Measurements from ENCODE around the gene MACROD1. TPM values are rescaled to one million over a fixed set of nuclear protein-coding genes. Genes with fewer than 3 reads are reported as not detected.

The MACROD1 gene
- total RNA-seq, 1 experiment from 2014 or later = not detected

DNA sequence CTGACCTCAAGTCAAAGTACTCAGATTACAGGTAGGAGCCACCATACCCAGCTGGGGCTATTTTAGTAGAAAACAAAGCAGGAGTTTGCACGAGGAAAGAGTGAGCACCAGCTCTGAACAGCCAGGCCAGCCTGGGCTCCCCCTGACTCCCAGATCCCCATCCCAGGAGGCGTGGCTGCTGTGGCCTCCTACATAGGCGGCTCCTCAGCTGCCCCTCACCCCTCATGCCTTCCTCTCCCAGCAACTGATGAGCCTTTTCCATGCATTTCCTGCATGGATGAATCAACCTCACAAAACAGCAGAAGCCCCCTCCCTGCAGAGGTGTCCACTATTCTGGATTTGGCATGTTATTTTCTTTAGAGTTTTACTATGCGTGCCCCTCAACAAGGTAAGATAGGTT lies 140.7 kb downstream of the MACROD1 start:
- H3K9ac ChIP-seq (ENCODE audit: low read length) = no peak overlapping the region
- H2AFZ ChIP-seq (ENCODE audit: low read length) = no peak overlapping the region
- no peak for DNase-seq
- H3K9me2 ChIP-seq (replicated peaks; ENCODE audit: insufficient read depth, low read length) = no peaks in the 10 kb centered on the region
- no peaks in the 10 kb centered on the region; the same call in 1 of the 2 replicates for H4K20me1 ChIP-seq (ENCODE audit: insufficient read depth, low read depth, low read length)
- no peaks in the 10 kb centered on the region for H3K36me3 ChIP-seq (ENCODE audit: insufficient read depth, low read length)
- no peaks in the 10 kb centered on the region for H3K79me2 ChIP-seq (ENCODE audit: low read length)
- no peaks in the 10 kb centered on the region for H3K9me3 ChIP-seq (ENCODE audit: low read length)
- no peak overlapping the region for H3K4me2 ChIP-seq (ENCODE audit: low read depth, low read length, poor library complexity, severe bottlenecking)
- H3K4me3 ChIP-seq (ENCODE audit: low read length) = no peak overlapping the region
- peaks cover 10% of the 10 kb centered on the region for H3K4me1 ChIP-seq (ENCODE audit: low read length)
- H3K27ac ChIP-seq (ENCODE audit: low read length) = no peak overlapping the region
- H3K27me3 ChIP-seq (ENCODE audit: low read length) = no peaks in the 10 kb centered on the region

DNA sequence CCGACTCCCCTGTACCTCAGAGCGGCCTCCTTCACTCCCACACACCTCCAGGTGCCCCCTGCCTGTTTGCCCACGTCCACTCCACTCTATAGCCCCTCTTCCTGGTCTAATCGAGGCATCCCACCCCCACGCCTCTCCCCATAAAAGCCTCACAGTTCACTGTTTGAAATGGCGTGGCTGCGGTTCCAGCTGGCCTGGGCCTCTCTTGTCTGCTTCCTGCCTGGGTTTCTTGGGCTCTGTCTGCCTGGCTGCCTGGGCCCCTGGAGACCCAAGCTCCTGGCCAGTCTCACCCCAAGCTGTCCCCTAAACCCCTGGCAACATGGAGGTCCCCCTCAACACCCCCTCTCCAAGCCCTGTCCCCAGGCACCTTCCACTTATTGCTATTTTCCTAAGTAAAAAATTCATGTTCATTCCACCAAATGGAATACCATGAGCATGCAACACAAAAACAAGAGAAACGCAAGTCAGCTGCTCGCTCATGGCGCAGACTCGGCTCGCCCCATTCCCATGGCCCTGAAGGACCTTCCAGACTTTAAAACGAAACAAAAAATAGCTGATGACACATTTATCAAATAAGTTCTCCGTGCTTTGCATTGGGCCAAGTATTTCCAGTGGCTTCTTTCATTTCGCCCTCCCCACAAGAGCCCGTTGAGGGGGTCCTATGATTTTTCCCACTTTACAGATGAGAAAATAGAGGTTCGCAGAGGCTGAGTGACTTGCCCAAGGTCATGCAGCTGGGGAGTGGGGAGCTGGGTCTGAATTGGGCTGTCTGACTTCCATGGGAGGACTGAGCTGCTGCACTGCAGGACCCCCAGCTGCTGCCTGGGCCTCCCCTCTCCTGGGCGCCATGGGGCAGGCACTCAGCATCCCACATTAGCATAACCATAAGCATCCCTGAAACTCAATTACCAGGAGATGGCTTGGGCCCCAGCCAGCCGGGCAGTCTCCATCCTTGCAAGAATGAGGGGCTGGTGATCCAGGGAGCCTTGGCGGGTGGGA lies 141.9 kb downstream of the MACROD1 start:
- peaks cover 10% of the 10 kb centered on the region for H3K4me1 ChIP-seq (ENCODE audit: low read length)
- no peaks in the 10 kb centered on the region for H3K79me2 ChIP-seq (ENCODE audit: low read length)
- H3K9ac ChIP-seq (ENCODE audit: low read length) = no peak overlapping the region
- H3K4me3 ChIP-seq (ENCODE audit: low read length) = no peak overlapping the region
- no peak overlapping the region for H2AFZ ChIP-seq (ENCODE audit: low read length)
- H3K27me3 ChIP-seq (ENCODE audit: low read length) = no peaks in the 10 kb centered on the region
- DNase-seq = no peak
- no peaks in the 10 kb centered on the region; the same call in 1 of the 2 replicates for H4K20me1 ChIP-seq (ENCODE audit: insufficient read depth, low read depth, low read length)
- no peaks in the 10 kb centered on the region for H3K9me3 ChIP-seq (ENCODE audit: low read length)
- H3K27ac ChIP-seq (ENCODE audit: low read length) = no peak overlapping the region
- no peaks in the 10 kb centered on the region for H3K36me3 ChIP-seq (ENCODE audit: insufficient read depth, low read length)
- no peak overlapping the region for H3K4me2 ChIP-seq (ENCODE audit: low read depth, low read length, poor library complexity, severe bottlenecking)
- no peaks in the 10 kb centered on the region for H3K9me2 ChIP-seq (replicated peaks; ENCODE audit: insufficient read depth, low read length)

DNA sequence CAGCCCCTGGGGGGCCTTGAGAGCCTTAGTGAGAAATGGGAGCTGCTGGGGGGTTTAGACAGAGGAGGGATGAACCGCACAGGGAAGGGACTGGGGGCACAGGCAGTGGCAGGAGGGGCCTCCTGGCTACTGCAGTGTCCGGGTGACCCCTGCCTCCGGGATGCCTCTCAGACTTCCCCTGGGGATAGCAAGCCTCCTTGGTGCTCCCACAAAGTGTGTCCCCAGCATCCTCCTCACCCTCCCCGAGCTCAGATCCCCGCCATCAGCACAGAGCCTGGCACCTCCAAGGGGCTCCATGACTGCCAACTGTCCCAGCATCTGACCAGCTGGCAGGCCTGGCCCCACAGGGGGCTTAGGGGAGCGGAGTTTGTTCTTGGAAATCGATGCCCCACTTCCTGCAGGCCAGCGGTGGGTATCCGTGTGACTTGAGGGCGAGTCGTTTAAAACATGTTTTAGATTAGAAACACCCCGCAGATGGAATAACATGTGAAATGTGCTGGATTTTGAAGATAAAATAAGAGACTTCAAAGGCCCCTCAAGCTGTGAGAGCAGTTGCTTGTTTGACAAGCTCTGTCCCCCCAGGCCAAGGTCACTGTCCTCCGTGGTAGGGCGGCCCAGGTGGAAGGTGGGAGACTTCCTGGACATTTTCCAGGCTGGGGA lies 143.7 kb downstream of the MACROD1 start:
- Histone ChIP-seq H3K9ac (ENCODE audit: low read length) (no peak overlapping the region), H3K9me3 (ENCODE audit: low read length) (no peaks in the 10 kb centered on the region), H3K4me1 (ENCODE audit: low read length) (no peaks in the 10 kb centered on the region), H2AFZ (ENCODE audit: low read length) (no peak overlapping the region), H4K20me1 (ENCODE audit: insufficient read depth, low read depth, low read length) (no peaks in the 10 kb centered on the region), H3K4me3 (ENCODE audit: low read length) (no peak overlapping the region), H3K79me2 (ENCODE audit: low read length) (no peaks in the 10 kb centered on the region), H3K27me3 (ENCODE audit: low read length) (no peaks in the 10 kb centered on the region), H3K4me2 (ENCODE audit: low read depth, low read length, poor library complexity, severe bottlenecking) (no peak overlapping the region), H3K36me3 (ENCODE audit: insufficient read depth, low read length) (no peaks in the 10 kb centered on the region), H3K9me2 (replicated peaks; ENCODE audit: insufficient read depth, low read length) (no peaks in the 10 kb centered on the region), H3K27ac (ENCODE audit: low read length) (no peak overlapping the region)
- no peak for DNase-seq

DNA sequence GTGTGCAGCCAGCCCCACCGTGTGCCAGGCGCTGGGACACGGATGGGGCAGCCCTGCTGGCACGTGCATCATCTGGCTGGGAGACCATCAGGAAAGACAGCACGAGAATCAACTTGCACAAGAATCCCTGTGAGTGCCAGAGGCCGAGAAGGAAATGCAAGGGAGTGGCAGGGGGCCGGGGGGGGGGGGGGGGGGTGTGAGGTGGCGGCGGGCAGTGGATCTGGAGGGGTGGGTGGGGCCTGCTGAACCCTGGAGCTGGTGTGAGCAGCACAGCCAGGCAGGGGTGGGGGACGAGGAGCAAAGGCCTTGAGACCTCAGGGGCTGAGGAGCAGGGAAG lies 144.2 kb downstream of the MACROD1 start:
- H3K9ac ChIP-seq (ENCODE audit: low read length) = no peak overlapping the region
- no peaks in the 10 kb centered on the region for H3K4me1 ChIP-seq (ENCODE audit: low read length)
- DNase-seq = no peak
- no peak overlapping the region for H3K4me2 ChIP-seq (ENCODE audit: low read depth, low read length, poor library complexity, severe bottlenecking)
- H3K9me2 ChIP-seq (replicated peaks; ENCODE audit: insufficient read depth, low read length) = no peaks in the 10 kb centered on the region
- no peaks in the 10 kb centered on the region for H4K20me1 ChIP-seq (ENCODE audit: insufficient read depth, low read depth, low read length)
- no peaks in the 10 kb centered on the region for H3K79me2 ChIP-seq (ENCODE audit: low read length)
- no peak overlapping the region for H3K27ac ChIP-seq (ENCODE audit: low read length)
- H2AFZ ChIP-seq (ENCODE audit: low read length) = no peak overlapping the region
- no peaks in the 10 kb centered on the region for H3K9me3 ChIP-seq (ENCODE audit: low read length)
- no peak overlapping the region for H3K4me3 ChIP-seq (ENCODE audit: low read length)
- no peaks in the 10 kb centered on the region for H3K36me3 ChIP-seq (ENCODE audit: insufficient read depth, low read length)
- H3K27me3 ChIP-seq (ENCODE audit: low read length) = no peaks in the 10 kb centered on the region

DNA sequence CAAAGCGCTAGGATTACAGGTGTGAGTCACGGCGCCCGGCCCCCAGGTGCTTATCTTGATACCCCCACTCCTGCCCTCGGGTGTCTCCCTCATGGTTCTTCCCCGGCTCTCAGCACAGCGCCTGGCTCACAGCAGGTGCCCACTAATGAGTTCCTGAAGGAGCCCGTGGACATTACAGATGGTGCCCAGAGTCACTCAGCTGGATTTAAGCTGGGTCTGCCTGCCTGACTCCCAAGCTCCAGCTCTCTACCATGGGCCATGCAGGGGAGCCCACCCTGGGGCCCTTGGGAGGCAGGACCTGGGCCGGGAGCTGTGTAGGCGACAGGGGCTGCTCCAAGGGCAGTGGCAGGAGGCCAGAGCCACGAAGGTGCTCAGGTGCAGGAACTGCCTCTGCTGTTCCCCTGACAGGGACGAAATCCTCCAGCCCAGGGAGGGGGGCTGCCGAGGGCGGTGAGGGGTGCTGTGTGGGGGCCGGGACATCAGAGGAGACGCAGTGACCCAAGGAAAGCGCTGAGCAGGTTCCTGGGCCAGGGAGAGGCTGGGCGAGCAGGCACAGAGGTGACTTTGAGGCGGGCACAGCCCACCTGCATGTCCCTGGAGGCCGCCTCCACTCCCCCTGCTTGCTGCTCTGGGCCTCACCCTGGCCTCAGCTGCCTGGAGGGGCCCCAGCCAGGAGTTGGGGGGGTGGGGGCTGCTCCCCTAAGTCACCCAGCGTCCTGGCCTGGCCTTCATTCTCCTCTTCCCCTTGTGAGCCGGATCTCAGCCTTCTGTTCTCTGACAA lies 144.7 kb downstream of the MACROD1 start:
- Histone ChIP-seq H2AFZ (ENCODE audit: low read length) (no peak overlapping the region), H3K36me3 (ENCODE audit: insufficient read depth, low read length) (no peaks in the 10 kb centered on the region), H3K9me3 (ENCODE audit: low read length) (no peaks in the 10 kb centered on the region), H3K4me2 (ENCODE audit: low read depth, low read length, poor library complexity, severe bottlenecking) (no peak overlapping the region), H3K27ac (ENCODE audit: low read length) (no peak overlapping the region), H3K79me2 (ENCODE audit: low read length) (no peaks in the 10 kb centered on the region), H3K9ac (ENCODE audit: low read length) (no peak overlapping the region), H3K27me3 (ENCODE audit: low read length) (no peaks in the 10 kb centered on the region), H3K4me3 (ENCODE audit: low read length) (no peak overlapping the region), H3K4me1 (ENCODE audit: low read length) (no peaks in the 10 kb centered on the region), H3K9me2 (replicated peaks; ENCODE audit: insufficient read depth, low read length) (no peaks in the 10 kb centered on the region), H4K20me1 (ENCODE audit: insufficient read depth, low read depth, low read length) (no peaks in the 10 kb centered on the region)
- no peak for DNase-seq

DNA sequence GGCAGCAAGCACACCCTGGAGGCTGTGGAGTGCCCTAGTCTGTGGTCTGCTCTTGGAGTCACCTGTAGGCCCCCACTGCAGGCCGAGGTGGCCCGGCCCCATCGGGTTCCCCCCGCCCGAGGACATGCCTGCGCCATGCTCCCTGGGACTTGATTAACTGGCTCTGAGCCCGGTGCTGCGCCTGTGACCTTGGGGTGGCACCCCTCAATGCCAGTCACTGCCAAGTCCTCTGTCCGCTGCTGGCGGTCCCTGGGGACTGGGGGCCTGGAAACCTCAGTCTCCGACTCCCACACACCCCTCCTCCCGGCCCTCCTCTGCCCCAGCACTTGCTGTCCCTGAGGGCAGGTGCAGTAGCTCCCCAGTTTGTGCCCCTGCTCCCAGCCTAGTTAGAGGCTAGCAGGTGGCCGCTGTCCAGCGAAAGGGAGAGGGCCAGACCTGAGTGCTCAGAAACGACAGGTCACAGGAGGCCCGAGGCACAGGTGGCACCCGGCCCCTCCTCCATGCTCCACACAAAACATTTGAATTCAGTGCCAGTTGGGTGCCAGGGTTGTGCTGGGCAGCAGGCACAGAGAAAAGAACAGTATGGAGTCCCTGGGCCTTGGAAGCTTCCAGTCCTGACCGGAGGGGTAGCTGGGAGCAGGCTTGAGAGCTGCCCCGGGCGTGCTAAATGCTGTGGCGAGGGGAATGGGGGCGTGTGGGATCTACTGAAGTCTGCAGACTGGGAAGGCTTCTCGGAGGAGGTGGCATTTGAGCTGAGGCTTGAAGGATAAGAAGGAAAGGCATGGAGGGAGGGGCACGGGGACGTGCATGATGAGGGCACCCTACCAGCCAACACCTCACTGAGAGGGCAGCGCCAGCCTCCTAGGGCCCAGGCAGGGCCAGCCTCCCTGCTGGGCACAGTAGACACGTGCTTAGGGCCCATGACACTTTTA lies 146.5 kb downstream of the MACROD1 start:
- no peak for DNase-seq
- no peaks in the 10 kb centered on the region for H3K4me1 ChIP-seq (ENCODE audit: low read length)
- no peak overlapping the region for H2AFZ ChIP-seq (ENCODE audit: low read length)
- no peaks in the 10 kb centered on the region for H3K9me3 ChIP-seq (ENCODE audit: low read length)
- H4K20me1 ChIP-seq (ENCODE audit: insufficient read depth, low read depth, low read length) = no peaks in the 10 kb centered on the region
- H3K4me3 ChIP-seq (ENCODE audit: low read length) = no peak overlapping the region
- H3K9me2 ChIP-seq (replicated peaks; ENCODE audit: insufficient read depth, low read length) = no peaks in the 10 kb centered on the region
- H3K4me2 ChIP-seq (ENCODE audit: low read depth, low read length, poor library complexity, severe bottlenecking) = no peak overlapping the region
- no peak overlapping the region for H3K27ac ChIP-seq (ENCODE audit: low read length)
- no peak overlapping the region for H3K9ac ChIP-seq (ENCODE audit: low read length)
- no peaks in the 10 kb centered on the region for H3K27me3 ChIP-seq (ENCODE audit: low read length)
- no peaks in the 10 kb centered on the region for H3K79me2 ChIP-seq (ENCODE audit: low read length)
- H3K36me3 ChIP-seq (ENCODE audit: insufficient read depth, low read length) = no peaks in the 10 kb centered on the region

DNA sequence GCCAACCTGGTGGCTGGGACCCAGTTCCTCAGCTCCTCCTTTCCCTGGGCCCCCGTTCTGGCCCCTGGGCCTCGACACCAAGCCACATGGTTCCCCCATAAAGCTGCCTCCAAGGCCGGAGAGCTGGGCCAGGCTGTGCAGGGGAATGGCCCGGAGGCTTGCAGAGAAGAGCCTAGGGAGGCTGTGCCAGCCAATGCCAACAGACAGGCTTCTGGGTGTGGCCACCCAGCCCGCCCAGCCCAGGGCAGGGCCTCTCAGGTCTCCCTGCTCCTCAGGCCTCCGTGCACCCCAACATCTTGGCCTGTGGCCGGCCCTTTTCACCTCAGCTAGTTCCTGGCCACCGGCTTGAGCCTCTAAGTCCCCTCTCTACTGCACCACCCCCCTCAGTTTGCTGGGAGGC lies 147.6 kb downstream of the MACROD1 start:
- H2AFZ ChIP-seq (ENCODE audit: low read length) = no peak overlapping the region
- no peak for DNase-seq
- H4K20me1 ChIP-seq (ENCODE audit: insufficient read depth, low read depth, low read length) = no peaks in the 10 kb centered on the region
- no peak overlapping the region for H3K9ac ChIP-seq (ENCODE audit: low read length)
- no peak overlapping the region for H3K4me3 ChIP-seq (ENCODE audit: low read length)
- H3K27ac ChIP-seq (ENCODE audit: low read length) = no peak overlapping the region
- H3K4me1 ChIP-seq (ENCODE audit: low read length) = no peaks in the 10 kb centered on the region
- H3K4me2 ChIP-seq (ENCODE audit: low read depth, low read length, poor library complexity, severe bottlenecking) = no peak overlapping the region
- H3K9me3 ChIP-seq (ENCODE audit: low read length) = no peaks in the 10 kb centered on the region
- no peaks in the 10 kb centered on the region for H3K27me3 ChIP-seq (ENCODE audit: low read length)
- H3K79me2 ChIP-seq (ENCODE audit: low read length) = no peaks in the 10 kb centered on the region
- H3K36me3 ChIP-seq (ENCODE audit: insufficient read depth, low read length) = no peaks in the 10 kb centered on the region
- H3K9me2 ChIP-seq (replicated peaks; ENCODE audit: insufficient read depth, low read length) = no peaks in the 10 kb centered on the region

Data from Karpas-422 (cell line).